DMS53 treated with DMSO at 0.1 percent for 48 hours (cell line): ENCODE results near the gene EYS.

ENCODE experiments used
- DNase-seq: peaks from one replicate; lab custom pipeline; 2025; ENCODE audit not compliant: unreplicated experiment; lab: John Stamatoyannopoulos, UW

Gene EYS

DNA sequence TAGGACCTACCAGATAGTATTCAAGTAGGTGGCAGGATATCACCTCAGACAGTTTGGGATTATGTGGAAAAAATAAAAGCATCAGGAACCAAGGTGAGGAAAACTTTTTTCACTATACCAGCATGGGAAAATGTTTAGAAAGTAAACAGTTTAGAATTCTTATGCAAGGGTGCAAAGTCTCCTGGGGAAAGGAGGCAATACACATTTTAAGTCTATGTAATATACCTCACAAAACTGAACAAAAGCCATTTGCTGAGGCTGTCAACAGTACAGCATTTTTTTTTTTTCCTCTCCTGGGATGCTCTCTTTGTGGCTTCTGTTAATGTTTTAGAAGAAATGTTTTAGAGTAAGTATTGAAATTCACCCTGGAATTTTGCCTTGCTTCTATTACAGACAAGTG lies 1997.9 kb downstream of the EYS start:
- no peak for DNase-seq

- DNase-seq: no peak
These were observed 1998.4 kb downstream of the EYS start for GRCh38 chr6:63708631-63709030.

DNA sequence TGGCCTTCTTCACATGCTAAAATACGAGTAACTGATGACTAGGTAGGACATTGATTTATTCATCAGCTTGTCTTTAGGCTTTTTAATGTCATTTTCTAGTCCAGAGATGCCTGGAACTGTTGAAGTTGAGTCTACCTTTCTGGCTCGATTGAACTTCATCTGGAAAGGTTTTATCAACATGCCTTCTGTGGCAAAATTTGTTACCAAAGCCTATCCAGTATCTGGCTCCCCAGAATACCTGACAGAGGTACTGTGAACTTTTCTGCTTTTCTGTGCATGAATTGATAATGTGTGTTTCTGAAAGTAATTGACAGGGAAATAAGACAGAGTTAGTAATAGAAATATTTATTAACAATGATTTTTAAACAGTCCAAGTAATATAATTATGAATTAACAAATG lies 2000.4 kb downstream of the EYS start:
- DNase-seq: no peak

- DNase-seq: no peak
These were observed 2001.3 kb downstream of the EYS start for GRCh38 chr6:63705707-63706106.

GRCh38 chr6:63690221-63690620 lies 2016.8 kb downstream of the EYS start:
- no peak for DNase-seq

GRCh38 chr6:63689421-63689820 lies 2017.6 kb downstream of the EYS start:
- DNase-seq: no peak

- no peak for DNase-seq
These were observed 2021.3 kb downstream of the EYS start for GRCh38 chr6:63685446-63686379.

- DNase-seq: no peak
These were observed 2023.9 kb downstream of the EYS start for GRCh38 chr6:63683071-63683603.

DNA sequence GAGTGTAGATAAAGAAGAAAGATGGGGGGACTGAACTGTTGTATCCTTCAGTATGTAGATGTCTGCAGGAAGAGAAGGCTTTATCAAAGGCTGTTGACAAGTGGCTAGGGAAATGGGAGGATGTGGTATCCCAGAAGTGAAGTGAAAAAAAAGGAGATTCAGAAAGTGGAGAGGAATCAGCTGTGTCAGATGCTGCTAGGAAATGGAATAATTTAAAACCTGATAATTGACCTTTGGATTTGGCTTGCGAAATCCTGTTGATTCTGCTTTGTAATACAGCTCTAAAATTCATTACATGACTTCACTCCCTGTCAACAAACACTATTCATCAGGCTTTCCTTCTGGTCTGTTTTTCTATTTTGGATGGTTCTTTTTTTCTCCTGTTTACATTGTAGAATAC lies 2029.7 kb downstream of the EYS start:
- no peak for DNase-seq

- DNase-seq: no peak
These were observed 2030.5 kb downstream of the EYS start for GRCh38 chr6:63676412-63677114.

DNA sequence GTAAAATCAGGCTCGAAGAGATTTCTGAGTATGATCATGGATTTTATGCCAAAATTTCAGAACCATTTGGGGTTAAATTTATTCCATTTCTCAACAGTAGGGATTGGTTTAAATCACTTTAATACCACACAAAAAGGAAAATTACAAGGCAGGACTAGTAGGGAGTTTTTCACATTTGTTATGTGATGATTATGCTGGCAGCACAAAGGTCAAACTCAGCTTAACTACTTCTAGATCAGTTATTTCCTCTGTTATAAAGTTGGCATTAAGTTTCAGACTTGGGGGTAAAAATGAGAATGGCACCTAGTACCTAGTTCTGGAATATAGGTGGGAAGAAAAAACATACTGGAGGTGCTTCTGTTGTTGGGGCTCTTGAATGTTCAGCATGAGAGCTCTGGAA lies 2031.9 kb downstream of the EYS start:
- no peak for DNase-seq

DNA sequence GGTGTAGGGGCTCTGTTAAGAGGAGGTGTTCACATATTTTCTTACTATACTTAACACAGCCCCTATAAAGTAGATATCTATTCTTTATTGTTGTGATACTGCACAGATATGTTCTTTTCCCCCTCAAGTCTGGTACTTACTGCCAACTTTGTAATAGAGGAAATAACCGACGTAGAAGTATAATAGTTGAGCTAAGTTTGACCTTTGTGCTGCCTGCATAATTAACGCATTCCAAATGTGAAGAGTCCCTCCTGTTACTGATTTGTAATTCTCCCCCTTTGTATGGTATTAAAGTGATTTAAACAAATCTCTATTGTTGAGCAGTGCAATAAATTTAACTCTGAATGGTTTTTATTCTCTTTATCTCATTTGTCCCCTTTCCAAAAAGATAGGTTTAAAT lies 2032.4 kb downstream of the EYS start:
- no peak for DNase-seq

GRCh38 chr6:63673692-63674091 lies 2033.3 kb downstream of the EYS start:
- DNase-seq: no peak

- no peak for DNase-seq
These were observed 2034.4 kb downstream of the EYS start for GRCh38 chr6:63672582-63673129.

- no peak for DNase-seq
These were observed 2035.8 kb downstream of the EYS start for GRCh38 chr6:63671098-63671754.
